Measurements from ENCODE around the gene OLFM1.

Gene OLFM1

GRCh38 chr9:135090547-135090946 lies 3.1 kb downstream of the OLFM1 start:
- ATAC-seq (no peak), DNase-seq (no peak)

GRCh38 chr9:135091545-135091944 lies 4.1 kb downstream of the OLFM1 start:
- no peak for DNase-seq
- ATAC-seq, result no peak

GRCh38 chr9:135093111-135093510 lies 5.6 kb downstream of the OLFM1 start:
- DNase-seq (no peak), ATAC-seq (no peak)

GRCh38 chr9:135093911-135094584 lies 6.6 kb downstream of the OLFM1 start:
- ATAC-seq (no peak), DNase-seq (no peak)

GRCh38 chr9:135095470-135096407 lies 8.3 kb downstream of the OLFM1 start:
- ATAC-seq (no peak), DNase-seq (no peak)

DNA sequence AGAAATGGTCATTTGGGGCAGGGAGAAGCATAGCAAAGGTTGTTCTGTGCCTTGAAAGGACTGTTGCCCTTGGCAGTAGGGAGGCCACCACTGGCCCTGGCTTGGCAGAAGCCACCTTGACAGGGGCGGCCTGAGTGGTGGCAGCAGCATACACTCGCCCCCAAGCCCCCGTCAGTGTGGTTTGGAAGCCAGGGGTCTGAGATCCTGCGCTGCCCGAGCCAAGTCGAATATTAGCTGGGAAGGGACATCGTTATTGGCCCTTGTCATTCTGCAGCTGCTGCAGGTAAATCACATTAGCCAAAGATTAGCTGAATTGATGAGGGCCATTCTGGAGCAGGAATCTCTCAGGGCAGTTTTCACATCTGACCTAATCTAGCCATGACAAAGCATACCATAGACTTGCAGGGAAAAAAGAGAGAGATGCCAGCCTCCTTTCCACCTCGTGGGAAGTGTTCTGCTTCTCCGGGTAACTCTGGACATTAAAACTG lies 9.0 kb downstream of the OLFM1 start:
- ATAC-seq (no peak), DNase-seq (no peak)

DNA sequence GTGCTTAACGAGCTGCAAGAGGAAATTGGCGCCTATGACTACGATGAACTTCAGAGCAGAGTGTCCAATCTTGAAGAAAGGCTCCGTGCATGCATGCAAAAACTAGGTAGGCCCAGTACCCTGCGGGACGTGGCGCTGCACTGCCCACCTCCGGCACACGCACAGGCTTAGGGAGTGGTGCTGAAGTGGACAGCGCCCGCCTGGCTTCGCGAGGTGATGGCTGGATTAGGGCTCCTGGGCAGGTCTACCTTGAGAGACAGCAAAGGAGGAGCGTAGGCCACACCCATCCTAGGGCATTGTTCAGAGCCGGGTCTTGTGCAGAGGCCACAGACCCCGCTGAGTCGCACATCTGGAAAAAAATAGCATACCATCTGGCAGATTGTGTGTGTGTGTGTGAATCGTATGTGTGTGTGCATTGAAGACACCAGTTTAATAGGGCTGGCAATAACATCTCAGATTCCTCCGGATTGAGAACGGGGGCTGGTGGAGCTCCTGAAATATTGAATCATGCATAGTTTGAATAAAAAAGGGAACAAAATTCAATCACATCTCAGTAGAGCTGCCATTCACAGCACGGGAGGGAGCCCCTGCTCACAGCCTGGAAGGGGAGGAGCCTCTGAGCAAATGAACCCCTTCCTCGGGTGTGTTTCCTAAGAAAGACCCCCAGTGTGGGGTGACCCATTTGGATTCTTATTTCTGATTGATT lies 11.1 kb downstream of the OLFM1 start:
- no peak for ATAC-seq
- no peak for DNase-seq

DNA sequence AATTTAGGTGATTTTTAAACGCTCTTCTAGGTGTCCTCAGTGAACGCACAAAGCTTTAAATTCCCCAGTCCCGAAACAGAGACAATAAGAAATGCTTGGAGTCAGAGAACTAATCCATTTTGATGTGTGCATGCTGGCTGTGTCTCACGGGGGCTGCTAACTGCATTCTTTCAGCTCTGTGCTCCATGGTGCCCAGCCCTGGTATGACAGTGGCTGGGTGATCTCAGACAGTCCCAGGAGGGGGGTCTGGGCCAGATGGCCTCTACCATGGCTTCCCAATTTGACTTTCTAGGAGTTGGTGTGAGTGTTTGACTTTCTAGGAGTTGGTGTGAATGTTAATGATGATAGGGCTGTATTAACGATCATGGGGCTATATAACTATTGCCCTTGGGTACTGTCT lies 12.1 kb downstream of the OLFM1 start:
- DNase-seq (no peak), ATAC-seq (no peak)

DNA sequence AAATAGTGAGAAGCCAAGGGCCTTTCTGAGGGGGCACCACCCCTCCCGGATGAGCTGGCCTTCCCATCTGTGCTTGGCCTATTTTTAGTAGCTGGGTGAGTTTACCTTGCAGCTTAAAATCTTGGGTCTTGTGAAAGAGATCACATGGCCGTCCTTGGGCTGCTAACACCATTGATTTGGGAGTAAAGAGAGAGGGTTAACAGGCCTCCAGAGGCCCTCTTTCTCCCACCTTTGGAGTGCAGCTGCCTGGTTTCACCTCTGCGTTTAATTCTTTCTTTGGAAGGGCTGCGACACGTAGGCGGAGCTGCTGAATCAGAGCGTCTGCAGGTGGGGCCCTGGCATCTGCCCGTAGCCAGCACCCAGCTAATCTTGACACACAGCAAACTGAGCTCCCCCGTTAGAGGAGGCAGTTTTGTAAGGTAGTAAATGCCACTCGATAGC lies 12.8 kb downstream of the OLFM1 start:
- DNase-seq, result no peak
- no peak for ATAC-seq

GRCh38 chr9:135100725-135101410 lies 13.4 kb downstream of the OLFM1 start:
- ATAC-seq, result no peak
- DNase-seq, result no peak

DNA sequence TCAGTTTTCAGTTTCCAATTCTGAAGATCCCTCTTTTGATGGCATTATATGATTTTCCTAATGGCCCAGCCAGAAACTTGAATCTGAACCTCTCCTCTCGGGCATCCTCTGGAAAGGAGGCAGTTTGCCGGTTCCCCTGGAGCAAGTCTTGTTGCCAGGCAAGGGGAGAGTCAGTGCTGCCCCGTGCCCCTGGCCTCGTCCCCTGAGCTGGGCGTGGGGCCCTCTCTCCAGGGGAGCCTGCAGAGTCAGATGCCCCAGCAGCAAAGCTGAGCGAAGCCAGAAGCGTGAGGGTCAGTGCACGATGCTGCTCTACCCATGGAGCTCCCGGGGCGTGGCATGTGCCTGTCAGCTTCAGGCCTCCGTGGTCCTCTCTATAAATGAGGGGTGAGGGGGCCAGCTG lies 14.0 kb downstream of the OLFM1 start:
- DNase-seq (no peak), ATAC-seq (no peak)

DNA sequence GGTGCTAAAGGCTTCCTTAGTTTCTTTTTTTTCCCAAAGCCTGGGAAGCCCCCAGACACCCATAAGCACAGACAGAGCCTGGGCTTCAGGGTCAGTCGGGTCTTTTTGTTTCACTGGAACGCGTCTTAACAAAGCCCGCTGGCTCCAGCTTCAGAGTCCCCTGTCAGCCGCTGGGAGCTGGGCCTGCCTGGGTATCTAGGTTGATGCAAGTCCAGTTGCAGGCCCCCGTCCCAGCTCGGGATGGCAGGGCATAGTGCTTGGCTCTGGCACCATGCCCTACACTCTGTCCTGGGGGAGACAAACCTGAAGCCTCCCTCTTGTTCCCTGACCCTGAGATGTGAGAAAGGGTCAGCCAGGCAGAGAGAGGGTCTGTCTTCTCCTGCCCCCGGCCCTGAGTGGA lies 14.5 kb downstream of the OLFM1 start:
- DNase-seq (no peak), ATAC-seq (no peak)

DNA sequence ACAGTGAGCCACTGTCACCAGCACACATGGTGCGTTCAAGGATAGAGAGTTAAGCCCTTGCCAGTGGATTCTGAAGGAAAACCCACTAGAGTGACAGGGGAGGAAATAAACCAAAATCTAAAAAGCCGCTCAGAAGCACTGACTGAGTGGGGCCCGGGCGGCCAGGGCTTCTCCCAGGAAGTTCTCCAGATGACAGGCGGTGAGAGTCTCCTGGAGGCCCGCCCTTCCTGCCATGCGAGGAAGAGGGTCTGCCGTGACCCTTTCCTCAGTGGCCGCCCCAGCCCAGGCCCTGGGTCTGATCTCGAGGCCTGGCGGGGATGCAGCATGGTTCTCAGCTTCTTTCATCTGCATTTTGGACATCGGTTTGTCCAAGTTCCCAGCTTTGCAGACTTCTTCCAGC lies 14.9 kb downstream of the OLFM1 start:
- ATAC-seq (no peak), DNase-seq (no peak)

GRCh38 chr9:135103001-135103446 lies 15.6 kb downstream of the OLFM1 start:
- DNase-seq, result no peak
- no peak for ATAC-seq

DNA sequence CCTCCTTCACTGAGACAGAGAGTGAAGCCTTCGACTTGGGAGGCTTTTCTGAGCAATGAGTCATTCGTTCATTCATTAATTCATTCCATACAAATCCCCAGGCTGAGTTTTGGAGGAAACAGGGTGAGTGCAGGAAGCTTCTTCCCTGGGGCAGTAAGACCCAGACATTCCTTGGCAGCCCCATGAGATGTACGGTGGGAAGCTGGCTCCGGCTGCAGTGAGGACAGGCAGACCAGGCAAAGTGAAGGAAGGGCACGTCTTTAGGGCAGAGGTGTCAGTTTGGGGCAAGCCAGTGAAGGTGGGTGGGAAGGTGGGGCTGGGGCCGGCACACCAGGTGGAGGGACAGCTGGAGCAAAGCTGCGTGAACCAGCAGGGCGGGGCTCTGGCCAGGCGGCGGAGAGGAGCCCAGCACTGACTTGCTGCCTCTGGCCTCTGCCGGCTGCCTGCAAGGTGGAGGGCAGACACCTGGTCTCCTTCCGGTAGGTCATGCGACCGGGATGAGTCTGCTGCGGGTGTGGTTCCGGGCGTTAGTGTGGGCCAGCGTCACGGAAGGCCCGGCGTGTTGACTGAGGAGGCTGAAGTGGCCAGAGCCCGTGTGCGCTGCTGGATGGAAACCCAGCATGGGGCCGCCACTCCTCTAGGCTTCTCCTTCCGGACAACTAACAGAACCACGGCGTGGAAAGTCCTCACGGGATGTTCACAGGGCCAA lies 16.6 kb downstream of the OLFM1 start:
- no peak for ATAC-seq
- DNase-seq, result no peak

DNA sequence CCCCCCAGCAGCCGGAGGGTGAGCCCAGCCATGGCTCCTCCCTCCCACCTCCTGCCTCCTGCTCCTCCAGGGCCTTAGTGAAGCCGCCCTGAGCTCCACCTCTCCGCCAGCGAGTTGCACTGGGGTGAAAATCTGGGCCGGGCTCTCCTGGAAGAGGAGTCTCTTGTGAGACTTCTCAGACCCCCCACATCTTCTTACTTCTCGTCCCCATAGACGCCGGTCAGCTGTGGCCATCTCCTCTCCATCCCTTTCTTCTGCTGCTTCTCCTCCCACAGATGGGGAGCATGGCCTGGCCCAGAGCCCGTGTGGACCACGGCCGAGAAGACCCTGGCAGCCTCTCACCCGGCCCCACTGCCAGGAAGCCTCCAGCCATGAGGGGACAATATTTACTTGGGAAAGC lies 17.3 kb downstream of the OLFM1 start:
- ATAC-seq (no peak), DNase-seq (no peak)

- no peak for ATAC-seq
- no peak for DNase-seq
Observed at GRCh38 chr9:135105211-135105745, 17.8 kb downstream of the OLFM1 start.

DNA sequence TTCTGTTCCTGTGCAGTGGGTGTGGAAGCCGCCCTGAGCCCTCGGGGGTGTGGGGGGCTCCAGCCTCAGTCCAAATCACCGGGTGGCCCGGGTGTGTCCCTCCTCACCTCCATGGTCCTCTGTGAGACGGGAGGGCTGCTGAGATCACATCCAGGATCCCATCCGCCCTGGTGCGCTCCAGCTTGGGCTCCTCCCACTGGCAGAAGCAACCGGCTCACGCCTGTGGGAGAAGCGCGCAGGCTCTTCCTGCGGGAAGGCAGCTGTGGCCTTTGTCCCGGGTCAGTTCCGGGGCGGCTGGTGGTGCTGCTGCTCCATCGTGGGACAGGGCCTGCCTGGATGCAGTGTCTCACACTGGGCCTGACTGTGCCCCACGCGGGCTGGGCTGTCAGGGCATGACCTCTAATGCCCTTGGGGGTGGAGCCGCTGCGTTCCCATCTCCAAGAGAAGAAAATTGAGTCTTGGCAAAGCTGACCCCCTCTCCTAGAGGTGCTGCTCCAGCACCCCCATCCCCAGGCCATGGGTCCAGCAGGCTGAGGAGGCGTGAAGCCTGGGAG lies 18.5 kb downstream of the OLFM1 start:
- no peak for DNase-seq
- ATAC-seq, result no peak

- ATAC-seq (no peak), DNase-seq (no peak)
Observed at GRCh38 chr9:135106551-135107270, 19.2 kb downstream of the OLFM1 start.

- no peak for ATAC-seq
- no peak for DNase-seq
Observed at GRCh38 chr9:135107581-135108235, 20.2 kb downstream of the OLFM1 start.
